ENCODE measurements around the gene ZNF592. TPM values are rescaled to one million over a fixed set of nuclear protein-coding genes. Genes with fewer than 3 reads are reported as not detected.

Gene ZNF592
- total and polyA plus RNA-seq, 2 experiments from 2014 or later = 14.4 to 17.6 TPM

DNA sequence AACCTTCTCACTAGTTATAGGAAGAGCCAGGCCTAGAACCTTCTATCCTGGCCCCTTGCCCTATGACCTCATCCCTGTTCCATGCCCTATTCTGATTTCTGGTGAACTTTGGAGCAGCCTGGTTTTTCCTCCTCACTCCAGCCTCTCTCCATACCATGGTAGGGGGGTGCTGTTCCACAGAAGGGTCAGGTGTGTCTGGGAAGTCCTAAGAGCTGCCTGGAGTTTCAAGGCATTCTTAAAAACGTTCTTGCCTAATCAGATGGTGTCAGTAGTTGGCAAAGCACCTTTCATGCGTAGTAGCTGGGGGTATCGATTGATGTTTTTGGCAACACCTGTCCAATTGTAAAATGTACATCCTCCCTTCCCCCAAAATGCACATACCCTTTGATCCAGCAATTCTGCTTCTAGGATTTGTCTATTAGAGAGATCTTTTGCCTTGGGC, 52.0 kb downstream of the ZNF592 start:
- no peak for TF ChIP-seq EZH2phosphoT487 (IDR thresholded peaks at IDR 0.05; ENCODE audit: low read depth, severe bottlenecking, unreplicated experiment)
- no peak for TF ChIP-seq EZH2 (IDR thresholded peaks at IDR 0.05; ENCODE audit: borderline replicate concordance)
- no peaks in the 10 kb centered on the region for H3K9me2 ChIP-seq (replicated peaks; ENCODE audit: insufficient read depth)
- no peak overlapping the region for H3K4me2 ChIP-seq
- H3K27ac ChIP-seq = no peak overlapping the region
- H3K36me3 ChIP-seq (replicated peaks; ENCODE audit: insufficient read depth, low read depth) = no peaks in the 10 kb centered on the region
- H3K9me3 ChIP-seq (ENCODE audit: low read depth) = no peaks in the 10 kb centered on the region
- peaks cover 15% of the 10 kb centered on the region for H3K79me2 ChIP-seq
- H3K4me3 ChIP-seq = no peak overlapping the region
- no peaks in the 10 kb centered on the region for H3K4me1 ChIP-seq (ENCODE audit: insufficient read depth)
- H4K20me1 ChIP-seq (ENCODE audit: insufficient read depth, poor library complexity, severe bottlenecking) = peaks cover 3% of the 10 kb centered on the region
- 89% methylated on average over 3 of the region's 3 CpGs for WGBS (ENCODE audit: low lambda C conversion rate, missing lambda C conversion rate)
- H3K27me3 ChIP-seq = no peaks in the 10 kb centered on the region
- no peak for DNase-seq (ENCODE audit: low spot score)
- no peak overlapping the region for H2AFZ ChIP-seq

DNA sequence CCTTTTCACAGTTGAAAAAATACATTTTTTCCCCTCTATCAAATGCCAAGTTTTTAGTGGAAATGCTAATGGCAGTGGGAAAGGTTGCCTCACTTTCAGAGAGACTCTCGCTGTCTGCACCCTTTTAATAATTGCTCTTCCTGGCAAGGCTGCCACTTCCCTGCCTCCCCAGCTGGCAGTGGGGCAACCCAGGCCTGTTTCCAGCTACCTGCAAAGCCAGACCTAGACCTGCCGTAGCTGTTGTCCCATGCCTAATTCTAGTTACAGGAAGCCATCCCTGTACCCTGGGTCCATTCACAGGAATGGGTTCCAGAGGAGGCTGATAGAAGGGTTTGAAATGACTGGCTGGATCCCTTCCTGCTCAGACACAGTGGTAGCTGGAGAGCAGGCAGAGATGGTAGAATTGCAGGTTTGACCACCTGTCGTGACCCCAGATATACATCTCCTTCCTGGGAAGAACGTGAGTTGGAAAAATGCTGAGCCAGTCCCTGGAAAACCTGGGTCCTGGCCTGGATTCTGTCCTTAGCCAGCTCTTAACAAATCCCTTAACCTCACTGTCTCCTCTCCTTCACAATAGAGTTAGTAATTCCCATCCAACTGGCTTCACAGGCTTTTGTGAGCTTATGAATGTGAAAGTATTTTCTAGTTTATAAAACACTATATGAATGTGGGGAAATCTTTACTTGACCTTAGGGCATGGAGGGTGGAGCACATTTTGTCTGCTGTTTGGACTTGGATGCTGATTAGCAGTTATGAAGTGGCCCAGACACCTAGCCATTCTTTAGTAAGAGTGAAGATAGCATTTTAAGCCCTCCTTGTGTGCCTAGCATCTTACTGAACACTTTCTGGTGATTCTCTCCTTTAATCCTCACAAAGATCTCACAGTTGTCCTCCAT, 55.9 kb downstream of the ZNF592 start:
- H3K36me3 ChIP-seq (replicated peaks; ENCODE audit: insufficient read depth, low read depth) = no peaks in the 10 kb centered on the region

DNA sequence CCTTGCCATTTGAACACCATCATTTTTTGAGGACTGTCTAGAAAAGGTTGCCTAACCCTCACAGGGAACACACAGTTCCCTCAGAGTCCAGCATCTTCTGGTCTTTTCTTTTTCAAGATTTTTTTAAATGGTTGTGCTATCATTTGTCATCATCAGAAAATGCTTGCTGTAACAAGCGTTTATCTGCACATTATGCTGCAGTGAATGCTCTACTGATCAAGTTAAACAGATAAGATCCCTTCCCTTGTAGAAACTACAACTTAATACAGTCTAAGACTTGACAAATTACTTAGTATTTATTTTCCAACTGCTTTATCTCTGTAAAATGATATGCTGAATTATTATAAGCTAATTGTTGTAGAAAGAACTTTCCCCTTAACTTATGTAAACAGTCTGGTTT, 56.8 kb downstream of the ZNF592 start:
- Histone ChIP-seq H3K79me2 (no peaks in the 10 kb centered on the region), H3K36me3 (replicated peaks; ENCODE audit: insufficient read depth, low read depth) (no peaks in the 10 kb centered on the region), H3K27me3 (no peaks in the 10 kb centered on the region), H3K4me1 (ENCODE audit: insufficient read depth) (no peaks in the 10 kb centered on the region), H3K4me3 (no peak overlapping the region), H3K27ac (no peak overlapping the region), H4K20me1 (ENCODE audit: insufficient read depth, poor library complexity, severe bottlenecking) (no peaks in the 10 kb centered on the region), H3K4me2 (no peak overlapping the region), H3K9me2 (replicated peaks; ENCODE audit: insufficient read depth) (no peaks in the 10 kb centered on the region), H2AFZ (no peak overlapping the region), H3K9me3 (ENCODE audit: low read depth) (no peaks in the 10 kb centered on the region)
- WGBS (ENCODE audit: low lambda C conversion rate, missing lambda C conversion rate) = 70% methylated on average over 1 of the region's 1 CpG
- no peak for TF ChIP-seq EZH2phosphoT487 (IDR thresholded peaks at IDR 0.05; ENCODE audit: low read depth, severe bottlenecking, unreplicated experiment)
- TF ChIP-seq, protein P1, sequence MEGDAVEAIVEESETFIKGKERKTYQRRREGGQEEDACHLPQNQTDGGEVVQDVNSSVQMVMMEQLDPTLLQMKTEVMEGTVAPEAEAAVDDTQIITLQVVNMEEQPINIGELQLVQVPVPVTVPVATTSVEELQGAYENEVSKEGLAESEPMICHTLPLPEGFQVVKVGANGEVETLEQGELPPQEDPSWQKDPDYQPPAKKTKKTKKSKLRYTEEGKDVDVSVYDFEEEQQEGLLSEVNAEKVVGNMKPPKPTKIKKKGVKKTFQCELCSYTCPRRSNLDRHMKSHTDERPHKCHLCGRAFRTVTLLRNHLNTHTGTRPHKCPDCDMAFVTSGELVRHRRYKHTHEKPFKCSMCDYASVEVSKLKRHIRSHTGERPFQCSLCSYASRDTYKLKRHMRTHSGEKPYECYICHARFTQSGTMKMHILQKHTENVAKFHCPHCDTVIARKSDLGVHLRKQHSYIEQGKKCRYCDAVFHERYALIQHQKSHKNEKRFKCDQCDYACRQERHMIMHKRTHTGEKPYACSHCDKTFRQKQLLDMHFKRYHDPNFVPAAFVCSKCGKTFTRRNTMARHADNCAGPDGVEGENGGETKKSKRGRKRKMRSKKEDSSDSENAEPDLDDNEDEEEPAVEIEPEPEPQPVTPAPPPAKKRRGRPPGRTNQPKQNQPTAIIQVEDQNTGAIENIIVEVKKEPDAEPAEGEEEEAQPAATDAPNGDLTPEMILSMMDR (IDR thresholded peaks at IDR 0.05; ENCODE audit: poor library complexity) = no peak
- no peak for TF ChIP-seq EZH2 (IDR thresholded peaks at IDR 0.05; ENCODE audit: borderline replicate concordance)
- no peak for DNase-seq (ENCODE audit: low spot score)

More for the DNA sequence above, 55.9 kb downstream of the ZNF592 start:
- H2AFZ ChIP-seq = no peak overlapping the region
- H3K79me2 ChIP-seq = no peaks in the 10 kb centered on the region
- TF ChIP-seq, protein P1 (IDR thresholded peaks at IDR 0.05; ENCODE audit: poor library complexity) = no peak
- no peak for TF ChIP-seq EZH2phosphoT487 (IDR thresholded peaks at IDR 0.05; ENCODE audit: low read depth, severe bottlenecking, unreplicated experiment)
- no peak for TF ChIP-seq EZH2 (IDR thresholded peaks at IDR 0.05; ENCODE audit: borderline replicate concordance)
- H3K27me3 ChIP-seq = no peaks in the 10 kb centered on the region
- H3K9me2 ChIP-seq (replicated peaks; ENCODE audit: insufficient read depth) = no peaks in the 10 kb centered on the region
- H4K20me1 ChIP-seq (ENCODE audit: insufficient read depth, poor library complexity, severe bottlenecking) = no peaks in the 10 kb centered on the region
- no peak overlapping the region for H3K4me2 ChIP-seq
- no peaks in the 10 kb centered on the region for H3K4me1 ChIP-seq (ENCODE audit: insufficient read depth)
- no peak overlapping the region for H3K4me3 ChIP-seq
- peak overlapping the region; percentile 2 for H3K27ac ChIP-seq
- WGBS (ENCODE audit: low lambda C conversion rate, missing lambda C conversion rate) = 78% methylated on average over 4 of the region's 4 CpGs
- no peaks in the 10 kb centered on the region for H3K9me3 ChIP-seq (ENCODE audit: low read depth)
- DNase-seq (ENCODE audit: low spot score) = no peak

DNA sequence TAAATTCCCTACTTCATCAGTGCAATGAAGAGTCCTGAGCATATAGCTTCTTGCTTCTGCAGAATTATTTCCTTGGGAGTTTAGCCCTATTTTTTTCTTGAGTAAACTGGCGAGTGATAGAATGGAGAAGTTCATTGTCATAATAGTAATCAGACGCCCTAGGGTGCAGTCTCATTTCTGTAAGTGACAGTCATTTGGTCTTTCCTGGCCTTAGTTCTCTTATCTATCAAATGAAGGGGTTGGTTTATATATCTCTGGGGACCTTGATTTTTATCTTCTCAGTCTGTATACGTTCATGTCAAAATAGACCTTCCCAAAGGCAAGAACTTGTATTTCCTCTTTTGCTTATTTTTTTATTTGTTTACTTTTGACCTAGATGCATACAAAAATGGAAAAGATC, 58.8 kb downstream of the ZNF592 start:
- H2AFZ ChIP-seq = no peak overlapping the region
- H3K4me2 ChIP-seq = no peak overlapping the region
- no peaks in the 10 kb centered on the region for H3K9me3 ChIP-seq (ENCODE audit: low read depth)
- no peaks in the 10 kb centered on the region for H3K79me2 ChIP-seq
- 95% methylated on average over 3 of the region's 3 CpGs for WGBS (ENCODE audit: low lambda C conversion rate, missing lambda C conversion rate)
- no peaks in the 10 kb centered on the region for H3K36me3 ChIP-seq (replicated peaks; ENCODE audit: insufficient read depth, low read depth)
- TF ChIP-seq EZH2 (IDR thresholded peaks at IDR 0.05; ENCODE audit: borderline replicate concordance) (no peak), EZH2phosphoT487 (IDR thresholded peaks at IDR 0.05; ENCODE audit: low read depth, severe bottlenecking, unreplicated experiment) (no peak)
- TF ChIP-seq, protein P1 (IDR thresholded peaks at IDR 0.05; ENCODE audit: poor library complexity) = no peak
- no peaks in the 10 kb centered on the region for H3K4me1 ChIP-seq (ENCODE audit: insufficient read depth)
- H4K20me1 ChIP-seq (ENCODE audit: insufficient read depth, poor library complexity, severe bottlenecking) = no peaks in the 10 kb centered on the region
- no peak overlapping the region for H3K4me3 ChIP-seq
- no peaks in the 10 kb centered on the region for H3K27me3 ChIP-seq
- no peak for DNase-seq (ENCODE audit: low spot score)
- H3K27ac ChIP-seq = no peak overlapping the region
- H3K9me2 ChIP-seq (replicated peaks; ENCODE audit: insufficient read depth) = no peaks in the 10 kb centered on the region

Data from hepatocyte (in vitro differentiated cells).